ENCODE measurements around the gene INSR.
"Not testable (repeated sequence)": the region's sequence is repeated elsewhere in the genome, so short reads cannot be mapped to it uniquely, and the experiment has no call there.

The INSR gene

DNA sequence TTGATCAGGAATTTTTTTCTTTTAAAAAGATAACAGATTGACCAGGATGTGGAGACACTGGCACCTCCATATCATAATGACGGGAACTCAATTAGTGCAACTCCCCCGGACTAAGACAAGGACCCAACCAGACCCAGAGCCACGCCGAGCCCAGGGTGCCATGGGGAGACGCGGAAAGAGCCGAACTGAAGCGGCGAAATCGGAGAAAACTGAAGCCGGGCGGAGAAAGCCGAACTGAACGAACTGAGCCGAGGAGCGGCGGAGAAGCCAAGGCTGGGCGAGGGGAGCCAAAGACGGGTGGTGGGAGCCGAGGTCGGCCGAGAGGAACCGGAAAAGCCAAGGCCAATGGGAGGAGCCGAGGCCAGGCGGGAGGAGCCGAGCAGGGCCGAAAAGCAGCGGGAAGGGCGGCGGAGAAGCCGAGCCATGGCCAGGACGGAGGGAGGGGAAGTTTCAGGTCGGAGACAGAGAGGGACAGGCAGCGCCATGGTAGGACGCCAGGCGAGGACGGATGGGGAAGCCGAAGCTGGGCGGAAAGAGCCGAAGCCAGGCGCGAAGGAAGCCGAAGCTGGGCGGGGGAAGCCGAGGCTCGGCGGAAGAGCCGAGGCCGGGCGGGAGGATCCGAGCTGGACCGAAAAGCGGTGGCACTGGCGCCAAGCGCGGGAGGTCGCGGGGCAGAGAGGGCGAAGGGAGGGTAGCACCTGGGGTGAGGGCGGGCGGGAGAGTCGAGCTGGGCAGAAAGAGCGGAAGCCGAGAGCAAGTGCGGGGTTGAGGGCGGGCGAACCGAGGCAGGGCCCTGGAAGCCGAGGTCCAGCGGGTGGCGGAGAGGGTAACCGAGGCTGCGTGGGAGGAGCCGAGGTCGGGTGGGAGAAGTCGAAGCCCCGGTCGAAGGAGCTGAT, 195.3 kb downstream of the INSR start:
- Histone ChIP-seq H3K36me3 (ENCODE audit: insufficient read depth, low read length) (peaks cover 6% of the 10 kb centered on the region; the same call in 1 of the 2 replicates), H3K4me1 (ENCODE audit: insufficient read depth, low read length) (no peaks in the 10 kb centered on the region), H3K9me3 (ENCODE audit: control insufficient read depth, insufficient read depth, low read length) (peaks cover 4% of the 10 kb centered on the region; the same call in 1 of the 2 replicates), H3K9ac (ENCODE audit: low read depth, low read length) (peak overlapping the region; percentile 94)

DNA sequence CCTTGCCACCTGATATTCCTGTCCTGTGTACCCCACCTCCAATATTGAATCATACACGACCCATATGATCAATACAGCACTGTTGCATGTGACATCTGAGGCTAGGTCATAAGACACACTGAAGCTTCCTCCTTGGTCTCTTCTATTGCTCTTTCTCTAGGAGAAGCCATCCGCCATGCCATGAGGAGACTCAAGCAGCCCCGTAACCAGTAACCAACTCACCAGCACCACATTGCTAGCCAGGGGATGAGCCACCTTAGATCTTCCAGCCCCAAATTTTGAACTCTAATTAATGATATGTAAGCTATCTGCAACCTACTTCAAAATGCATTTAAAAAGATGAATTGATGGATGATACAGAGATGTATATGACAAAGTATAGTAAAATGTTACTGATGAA, 196.1 kb downstream of the INSR start:
- peak overlapping the region; percentile 94; the same call in 1 of the 2 replicates for H3K9ac ChIP-seq (ENCODE audit: low read depth, low read length)
- H3K9me3 ChIP-seq (ENCODE audit: control insufficient read depth, insufficient read depth, low read length): peaks cover 4% of the 10 kb centered on the region; the same call in 1 of the 2 replicates
- no peaks in the 10 kb centered on the region for H3K4me1 ChIP-seq (ENCODE audit: insufficient read depth, low read length)
- H3K36me3 ChIP-seq (ENCODE audit: insufficient read depth, low read length): peaks cover 6% of the 10 kb centered on the region; the same call in 1 of the 2 replicates

DNA sequence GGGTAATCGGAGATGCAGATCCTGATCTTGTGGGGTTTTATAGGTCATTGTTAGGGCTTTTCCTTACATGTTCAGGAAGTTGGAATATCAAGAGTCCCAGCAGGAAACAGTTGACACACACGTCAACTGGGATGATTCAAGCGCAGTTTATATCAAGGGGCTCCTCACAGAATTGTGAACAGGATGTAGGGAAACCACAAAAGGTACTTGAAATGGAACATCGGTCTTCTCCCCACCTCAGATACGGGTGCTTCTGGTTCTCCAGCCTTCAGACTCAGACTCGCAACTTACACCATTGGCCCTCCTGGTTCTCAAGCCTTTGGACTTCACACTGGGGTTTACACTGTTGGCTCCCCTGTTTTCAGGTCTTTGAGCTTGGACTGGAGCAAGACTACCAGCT, 205.2 kb downstream of the INSR start:
- peaks cover 18% of the 10 kb centered on the region for H3K36me3 ChIP-seq (ENCODE audit: insufficient read depth, low read length)
- H3K9me3 ChIP-seq (ENCODE audit: control insufficient read depth, insufficient read depth, low read length): peaks cover 34% of the 10 kb centered on the region
- H3K9ac ChIP-seq (ENCODE audit: low read depth, low read length): no peak overlapping the region
- no peaks in the 10 kb centered on the region for H3K4me1 ChIP-seq (ENCODE audit: insufficient read depth, low read length)

DNA sequence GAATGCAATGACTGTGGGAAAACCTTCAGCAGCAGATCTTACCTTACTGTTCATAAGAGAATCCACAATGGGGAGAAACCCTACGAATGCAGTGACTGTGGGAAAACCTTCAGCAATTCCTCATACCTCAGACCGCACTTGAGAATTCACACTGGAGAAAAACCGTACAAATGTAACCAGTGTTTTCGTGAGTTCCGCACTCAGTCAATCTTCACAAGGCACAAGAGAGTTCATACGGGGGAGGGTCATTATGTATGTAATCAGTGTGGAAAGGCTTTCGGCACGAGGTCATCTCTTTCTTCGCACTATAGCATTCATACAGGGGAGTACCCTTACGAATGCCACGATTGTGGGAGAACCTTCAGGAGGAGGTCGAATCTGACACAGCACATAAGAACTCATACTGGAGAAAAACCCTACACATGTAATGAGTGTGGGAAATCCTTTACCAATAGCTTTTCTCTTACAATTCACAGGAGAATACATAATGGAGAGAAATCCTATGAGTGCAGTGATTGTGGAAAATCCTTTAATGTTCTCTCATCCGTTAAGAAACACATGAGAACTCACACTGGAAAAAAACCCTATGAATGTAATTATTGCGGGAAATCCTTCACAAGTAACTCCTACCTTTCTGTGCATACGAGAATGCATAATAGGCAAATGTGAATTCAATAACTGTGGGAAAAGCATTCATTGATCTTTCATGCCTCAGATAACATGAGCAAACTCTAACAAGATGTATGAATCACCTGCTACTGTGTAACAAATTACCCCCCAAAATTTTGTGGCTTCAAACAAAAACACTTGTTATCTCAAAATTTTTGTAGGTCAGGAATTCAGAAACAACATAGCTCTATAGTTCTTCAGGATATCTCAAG, 210.9 kb downstream of the INSR start:
- H3K9me3 ChIP-seq (ENCODE audit: control insufficient read depth, insufficient read depth, low read length): peaks cover 79% of the 10 kb centered on the region
- H3K36me3 ChIP-seq (ENCODE audit: insufficient read depth, low read length): peaks cover 60% of the 10 kb centered on the region
- no peak overlapping the region for H3K9ac ChIP-seq (ENCODE audit: low read depth, low read length)
- H3K4me1 ChIP-seq (ENCODE audit: insufficient read depth, low read length): no peaks in the 10 kb centered on the region

DNA sequence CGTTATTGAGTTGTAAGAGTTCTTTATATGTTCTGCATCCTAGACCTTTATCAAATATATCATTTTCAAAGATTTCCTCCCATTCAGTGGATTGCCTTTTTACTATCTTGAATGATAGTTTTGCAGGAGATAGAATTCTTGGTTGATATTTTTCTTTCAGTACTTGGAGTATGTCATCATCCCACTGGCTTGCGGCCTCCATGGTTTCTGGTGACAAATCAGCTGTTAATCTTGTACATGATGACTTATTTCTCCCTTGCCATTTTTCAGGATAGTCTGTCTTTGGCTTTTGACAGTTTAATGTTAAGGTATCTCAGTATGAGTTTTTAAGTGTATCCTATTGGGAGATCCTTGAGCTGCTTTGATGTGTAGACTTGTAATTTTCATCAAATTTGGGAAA, 216.2 kb downstream of the INSR start:
- Histone ChIP-seq H3K4me1 (ENCODE audit: insufficient read depth, low read length) (no peaks in the 10 kb centered on the region), H3K36me3 (ENCODE audit: insufficient read depth, low read length) (peaks cover 72% of the 10 kb centered on the region), H3K9ac (ENCODE audit: low read depth, low read length) (no peak overlapping the region), H3K9me3 (ENCODE audit: control insufficient read depth, insufficient read depth, low read length) (peaks cover 66% of the 10 kb centered on the region)

DNA sequence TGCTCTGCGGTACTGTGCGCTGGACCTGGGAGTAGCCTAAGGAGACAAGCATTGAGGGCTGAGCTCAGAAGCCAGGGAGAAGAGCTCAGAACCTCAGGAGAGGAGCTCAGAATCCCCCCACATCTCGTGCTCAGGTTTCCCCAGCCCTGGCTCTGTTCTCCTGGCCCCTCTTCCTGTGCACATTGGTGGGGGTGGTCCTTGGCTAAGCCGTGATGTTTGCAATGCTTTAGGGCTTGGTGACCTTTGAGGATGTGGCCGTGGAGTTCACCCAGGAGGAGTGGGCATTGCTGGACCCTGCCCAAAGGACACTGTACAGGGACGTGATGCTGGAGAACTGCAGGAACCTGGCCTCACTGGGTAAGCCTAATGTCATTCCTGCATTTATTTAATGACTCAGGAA, 218.1 kb downstream of the INSR start:
- no peak overlapping the region for H3K9ac ChIP-seq (ENCODE audit: low read depth, low read length)
- peaks cover 66% of the 10 kb centered on the region for H3K36me3 ChIP-seq (ENCODE audit: insufficient read depth, low read length)
- no peaks in the 10 kb centered on the region for H3K4me1 ChIP-seq (ENCODE audit: insufficient read depth, low read length)
- peaks cover 50% of the 10 kb centered on the region for H3K9me3 ChIP-seq (ENCODE audit: control insufficient read depth, insufficient read depth, low read length)

DNA sequence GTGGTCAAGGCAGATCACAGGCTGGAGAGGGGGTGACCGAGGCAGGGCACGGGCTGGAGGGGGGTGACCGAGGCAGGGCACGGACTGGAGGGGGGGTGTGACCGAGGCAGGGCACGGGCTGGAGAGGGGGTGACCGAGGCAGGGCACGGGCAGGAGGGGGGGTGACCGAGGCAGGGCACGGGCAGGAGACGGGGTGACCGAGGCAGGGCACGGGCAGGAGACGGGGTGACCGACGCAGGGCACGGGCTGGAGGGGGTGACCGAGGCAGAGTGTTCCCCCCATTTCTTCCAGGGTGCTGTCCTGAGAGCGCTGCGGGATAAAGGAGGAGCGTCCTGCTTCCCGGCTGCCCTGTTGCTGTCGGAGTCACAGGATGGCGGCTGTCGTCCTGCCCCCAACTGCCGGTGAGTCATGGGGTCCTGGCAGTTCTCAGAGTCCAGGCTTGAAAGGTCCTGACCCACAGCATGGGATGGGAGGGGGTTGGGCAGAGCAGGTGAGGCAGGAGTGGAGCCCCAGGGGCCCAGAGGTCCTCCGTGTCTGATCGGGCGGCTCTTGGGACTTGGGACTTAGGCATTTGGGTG, 219.4 kb downstream of the INSR start:
- H3K9ac ChIP-seq (ENCODE audit: low read depth, low read length): no peak overlapping the region
- H3K9me3 ChIP-seq (ENCODE audit: control insufficient read depth, insufficient read depth, low read length): peaks cover 38% of the 10 kb centered on the region
- peaks cover 53% of the 10 kb centered on the region for H3K36me3 ChIP-seq (ENCODE audit: insufficient read depth, low read length)
- H3K4me1 ChIP-seq (ENCODE audit: insufficient read depth, low read length): no peaks in the 10 kb centered on the region

DNA sequence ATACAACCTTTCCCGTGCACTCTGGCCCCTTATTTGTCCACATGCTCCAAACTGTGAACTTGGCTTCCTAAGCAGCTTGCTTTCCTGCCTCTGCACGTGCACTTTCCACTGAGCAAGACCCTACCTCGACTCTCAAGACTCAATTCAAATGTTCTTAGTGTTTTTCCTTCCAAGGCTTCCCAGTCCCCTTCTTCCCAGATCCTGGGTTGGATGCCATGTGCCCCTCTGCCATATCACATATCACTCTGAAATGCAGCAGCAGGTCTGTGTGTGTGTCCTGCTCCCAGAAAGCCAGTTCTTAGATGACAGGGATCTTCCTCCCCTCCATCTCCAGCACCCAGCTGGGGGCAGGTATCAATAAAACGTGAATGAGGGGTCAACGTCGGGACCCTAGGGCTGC, 221.7 kb downstream of the INSR start:
- Histone ChIP-seq H3K4me1 (ENCODE audit: insufficient read depth, low read length) (no peaks in the 10 kb centered on the region; the same call in 1 of the 2 replicates), H3K9me3 (ENCODE audit: control insufficient read depth, insufficient read depth, low read length) (peaks cover 19% of the 10 kb centered on the region), H3K9ac (ENCODE audit: low read depth, low read length) (no peak overlapping the region), H3K36me3 (ENCODE audit: insufficient read depth, low read length) (peaks cover 38% of the 10 kb centered on the region)

DNA sequence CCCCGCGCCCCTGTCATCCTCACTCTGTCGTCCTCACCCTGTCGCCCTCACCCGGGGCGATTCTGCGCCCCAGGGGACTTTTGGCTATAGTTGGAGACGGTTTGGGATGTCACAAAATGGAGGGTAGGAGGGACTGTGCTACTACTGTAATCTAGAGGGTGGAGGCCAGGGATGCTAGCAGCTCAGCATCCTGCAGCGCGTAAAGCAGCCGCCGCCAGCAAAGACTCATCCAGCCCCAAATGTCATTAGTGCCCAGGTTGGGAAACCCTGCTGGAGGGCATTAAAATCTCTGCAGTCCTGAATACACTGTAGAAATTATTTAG, 224.3 kb downstream of the INSR start:
- Histone ChIP-seq H3K9me3 (ENCODE audit: control insufficient read depth, insufficient read depth, low read length) (no peaks in the 10 kb centered on the region), H3K4me1 (ENCODE audit: insufficient read depth, low read length) (no peaks in the 10 kb centered on the region; the same call in 1 of the 2 replicates), H3K9ac (ENCODE audit: low read depth, low read length) (peak overlapping the region; percentile 97), H3K36me3 (ENCODE audit: insufficient read depth, low read length) (peaks cover 16% of the 10 kb centered on the region)

DNA sequence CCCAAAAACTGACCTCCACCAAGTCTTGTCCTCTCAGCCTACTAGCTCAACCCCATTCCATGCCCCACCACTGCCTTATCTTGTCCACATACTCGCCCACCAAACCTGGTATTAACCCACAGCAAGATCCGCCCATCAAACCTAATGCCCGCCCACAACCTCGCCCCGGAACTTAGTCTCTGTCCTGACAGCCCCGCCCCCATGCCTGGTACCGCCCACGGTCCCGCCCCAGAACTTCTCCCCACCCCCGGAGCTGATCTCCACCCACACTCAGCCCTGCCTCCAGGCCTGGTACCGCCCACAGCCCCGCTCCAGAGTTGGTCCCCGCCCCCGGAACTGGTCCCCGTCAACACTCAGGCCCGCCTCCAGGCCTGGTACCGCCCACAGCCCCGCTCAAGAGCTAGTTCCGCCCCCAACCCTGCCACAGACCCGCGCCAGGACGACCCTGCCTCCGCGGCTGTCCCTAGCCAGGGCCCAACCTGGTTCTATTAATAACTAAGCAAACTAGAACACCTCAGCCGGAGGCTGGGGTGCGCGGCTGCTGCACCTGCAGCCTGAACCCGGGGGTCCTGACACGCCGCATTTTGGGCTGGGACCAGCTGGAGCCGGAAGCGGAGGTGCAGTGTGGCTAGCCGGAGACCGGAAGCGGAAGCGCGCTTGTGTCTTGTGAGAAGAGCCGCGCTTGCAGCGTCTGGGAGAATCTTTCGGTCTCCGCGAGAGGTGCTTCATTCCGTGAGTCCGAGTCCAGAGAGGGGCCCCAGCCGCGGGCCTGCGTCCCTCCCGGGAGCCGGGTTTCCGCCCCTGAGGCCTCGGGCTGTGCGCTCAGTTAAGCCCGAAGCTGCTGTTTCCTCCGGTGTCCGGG, 224.9 kb downstream of the INSR start, which contains the start of gene ZNF557:
TSS of gene ZNF557 (plus strand) at position 662 of the 862 bp plus-strand sequence. CDS start 5,372 bp downstream, outside the sequence.
- Histone ChIP-seq H3K9me3 (ENCODE audit: control insufficient read depth, insufficient read depth, low read length) (no peaks in the 10 kb centered on the region), H3K36me3 (ENCODE audit: insufficient read depth, low read length) (peaks cover 16% of the 10 kb centered on the region), H3K4me1 (ENCODE audit: insufficient read depth, low read length) (no peaks in the 10 kb centered on the region; the same call in 1 of the 2 replicates), H3K9ac (ENCODE audit: low read depth, low read length) (peak within 1 kb of the TSS; percentile 97)

DNA sequence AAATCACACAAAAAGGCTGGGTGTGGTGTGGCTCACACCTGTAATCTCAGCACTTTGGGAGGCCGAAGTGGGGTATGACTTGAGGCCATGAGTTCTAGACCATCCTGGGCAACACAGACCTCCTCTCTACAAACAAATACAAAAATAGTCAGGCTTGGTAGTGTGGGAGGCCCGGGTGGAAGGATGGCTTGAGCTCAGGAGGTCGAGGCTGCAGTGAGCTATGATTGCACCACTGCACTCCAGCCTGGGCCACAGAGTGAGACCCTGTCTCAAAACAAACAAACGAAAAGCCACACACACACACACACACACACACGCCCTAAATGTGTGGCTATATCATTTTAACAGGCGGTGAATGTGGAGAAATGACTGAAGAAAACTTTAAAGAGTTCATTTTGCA, 225.6 kb downstream of the INSR start:
- Histone ChIP-seq H3K9me3 (ENCODE audit: control insufficient read depth, insufficient read depth, low read length) (no peaks in the 10 kb centered on the region), H3K9ac (ENCODE audit: low read depth, low read length) (no peak overlapping the region), H3K36me3 (ENCODE audit: insufficient read depth, low read length) (peaks cover 14% of the 10 kb centered on the region), H3K4me1 (ENCODE audit: insufficient read depth, low read length) (no peaks in the 10 kb centered on the region; the same call in 1 of the 2 replicates)

DNA sequence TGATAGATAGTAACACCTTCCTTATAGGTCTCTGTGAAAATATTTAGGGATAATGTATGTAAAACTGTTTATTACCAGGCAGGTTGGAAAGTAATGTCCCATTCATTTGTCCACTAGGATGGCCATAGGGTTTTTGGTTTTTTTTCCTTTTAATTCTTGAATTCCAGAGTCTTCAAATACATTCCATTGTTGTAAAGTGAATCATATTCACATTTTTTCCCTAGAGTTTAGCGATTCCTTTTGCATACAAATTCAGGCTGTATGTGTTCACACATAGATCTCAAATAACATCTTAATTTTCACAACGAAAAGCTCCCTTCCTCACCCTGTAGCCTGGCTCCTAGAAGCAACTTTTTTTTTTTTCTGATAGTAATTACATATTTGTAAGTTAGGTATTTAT, 226.5 kb downstream of the INSR start:
- H3K9me3 ChIP-seq (ENCODE audit: control insufficient read depth, insufficient read depth, low read length): no peaks in the 10 kb centered on the region
- no peak overlapping the region for H3K9ac ChIP-seq (ENCODE audit: low read depth, low read length)
- H3K4me1 ChIP-seq (ENCODE audit: insufficient read depth, low read length): no peaks in the 10 kb centered on the region; the same call in 1 of the 2 replicates

DNA sequence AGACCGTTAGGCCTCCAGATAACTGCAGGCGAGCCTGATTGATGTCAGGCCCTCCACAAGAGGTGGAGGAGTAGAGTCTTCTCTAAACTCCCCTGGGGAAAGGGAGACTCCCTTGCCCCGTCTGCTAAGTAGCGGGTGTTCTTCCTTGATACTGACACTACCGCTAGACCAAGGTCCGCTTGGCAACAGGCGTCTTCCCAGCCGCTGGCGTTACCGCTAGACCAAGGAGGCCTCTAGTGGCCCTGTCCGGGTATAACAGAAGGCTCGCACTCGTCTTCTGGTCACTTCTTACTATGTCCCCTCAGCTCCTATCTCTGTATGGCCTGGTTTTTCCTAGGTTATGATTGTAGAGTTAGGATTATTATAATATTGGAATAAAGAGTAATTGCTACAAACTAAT, 227.1 kb downstream of the INSR start:
- H3K9me3 ChIP-seq (ENCODE audit: control insufficient read depth, insufficient read depth, low read length); H3K9ac ChIP-seq (ENCODE audit: low read depth, low read length); H3K4me1 ChIP-seq (ENCODE audit: insufficient read depth, low read length); H3K36me3 ChIP-seq (ENCODE audit: insufficient read depth, low read length): not testable (repeated sequence)

More for the DNA sequence above, 226.5 kb downstream of the INSR start:
- peaks cover 9% of the 10 kb centered on the region for H3K36me3 ChIP-seq (ENCODE audit: insufficient read depth, low read length)

All from ES-I3 (cell line).